HL-60/S4 (cell line): ENCODE data around the gene RTN4.
"Not testable (repeated sequence)": the region's sequence is repeated elsewhere in the genome, so short reads cannot be mapped to it uniquely, and the experiment has no call there.

ENCODE experiments used
- in situ Hi-C: fragments of 300-500 bp; cut with MboI; formaldehyde crosslinking; loops from 2 replicates; pipeline ENCODE4 v1.14.3; 2022; ENCODE audit warnings: low sequenced_read_pairs

Gene RTN4

GRCh38 chr2:55073000-55073983 lies 23.0 kb upstream of the RTN4 start:
- in situ Hi-C loops, result no loop called here

- in situ Hi-C loops, result loop anchor here (10.0 kb wide), 1 partner anchor 101 kb away; no protein-coding TSS in a partner anchor
Measured at GRCh38 chr2:55063713-55064323, 13.6 kb upstream of the RTN4 start.

- in situ Hi-C loops, result loop anchor here (10.0 kb wide), 1 partner anchor 102 kb away; no protein-coding TSS in a partner anchor
Measured at GRCh38 chr2:55063226-55063625, 13.0 kb upstream of the RTN4 start.

- in situ Hi-C loops, result loop anchor here (10.0 kb wide), 1 partner anchor 102 kb away; no protein-coding TSS in a partner anchor
Measured at GRCh38 chr2:55062754-55063153, 12.5 kb upstream of the RTN4 start.

GRCh38 chr2:55061523-55062344 lies 11.5 kb upstream of the RTN4 start:
- in situ Hi-C loops, result loop anchor here (10.0 kb wide), 1 partner anchor 103 kb away; no protein-coding TSS in a partner anchor

- in situ Hi-C loops, result loop anchor here (10.0 kb wide), 1 partner anchor 105 kb away; no protein-coding TSS in a partner anchor
Measured at GRCh38 chr2:55059793-55060192, 9.5 kb upstream of the RTN4 start.

GRCh38 chr2:55057474-55057873 lies 7.2 kb upstream of the RTN4 start:
- in situ Hi-C loops, result no loop called here

GRCh38 chr2:55056024-55056521 lies 5.8 kb upstream of the RTN4 start:
- in situ Hi-C loops, result no loop called here

- in situ Hi-C loops, result no loop called here
Measured at GRCh38 chr2:55054106-55054875, 4.0 kb upstream of the RTN4 start.

- in situ Hi-C loops, result not testable (repeated sequence)
Measured at GRCh38 chr2:55053225-55053624, 3.0 kb upstream of the RTN4 start.

- in situ Hi-C loops, result no loop called here
Measured at GRCh38 chr2:55052129-55053061, 2.1 kb upstream of the RTN4 start.

GRCh38 chr2:55051026-55051866 lies 995 bp upstream of the RTN4 start:
- in situ Hi-C loops, result no loop called here

GRCh38 chr2:55049821-55050099 lies 491 bp downstream of the RTN4 start:
- in situ Hi-C loops, result no loop called here

GRCh38 chr2:55049043-55049820 lies 1.0 kb downstream of the RTN4 start:
- in situ Hi-C loops, result no loop called here

- in situ Hi-C loops, result no loop called here
Measured at GRCh38 chr2:55048508-55049042, 1.7 kb downstream of the RTN4 start.

GRCh38 chr2:55047677-55048299 lies 2.5 kb downstream of the RTN4 start:
- in situ Hi-C loops, result no loop called here

- in situ Hi-C loops, result no loop called here
Measured at GRCh38 chr2:55045780-55046179, 4.5 kb downstream of the RTN4 start.
